Measurements from ENCODE around the gene PBX4. TPM values are rescaled to one million over a fixed set of nuclear protein-coding genes. Genes with fewer than 3 reads are reported as not detected.

PBX4 gene
- total RNA-seq, 1 experiment from 2014 or later = 11.6 TPM

DNA sequence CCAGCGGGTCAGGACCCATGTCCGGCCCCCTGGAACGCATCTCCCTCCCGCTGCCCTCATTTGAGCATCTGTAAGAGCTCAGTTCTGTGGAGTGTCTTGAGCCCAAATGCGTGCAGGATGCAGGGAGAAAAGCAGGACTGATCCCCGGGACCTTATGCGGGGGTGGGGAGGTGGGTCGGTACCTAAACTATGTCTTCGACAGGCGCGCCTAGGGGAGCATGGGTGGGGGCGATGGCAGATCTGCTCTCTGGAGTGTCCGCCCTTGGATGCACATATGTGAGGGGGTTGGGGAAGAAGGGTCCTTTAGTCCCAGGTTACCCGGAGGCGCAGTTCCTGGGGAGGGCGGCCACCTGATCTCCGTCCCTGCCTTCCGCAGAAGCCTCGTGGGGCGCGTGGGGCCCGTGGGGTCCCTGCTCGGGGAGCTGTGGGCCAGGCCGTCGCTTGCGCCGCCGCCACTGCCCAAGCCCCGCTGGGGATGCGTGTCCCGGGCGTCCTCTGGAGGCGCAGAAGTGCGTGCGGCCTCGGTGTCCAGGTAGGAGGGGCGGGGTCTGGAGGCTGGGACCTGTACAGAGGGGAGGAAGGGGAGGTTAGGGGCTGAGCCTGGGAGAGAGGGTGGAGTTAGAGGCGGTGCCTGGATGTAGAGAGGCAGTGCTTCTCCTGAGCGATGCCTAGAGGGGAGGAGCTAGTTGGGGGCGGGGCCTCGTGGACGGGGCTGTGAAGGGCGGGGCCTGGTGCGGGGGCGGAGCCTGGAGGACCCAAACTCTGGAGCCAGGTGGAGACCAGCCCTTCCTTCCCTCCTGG, 77.6 kb downstream of the PBX4 start (continued):
- TF ChIP-seq CTCF (IDR thresholded peaks at IDR 0.05 in 2 of 3, conservative IDR thresholded peaks at IDR 0.05 in 1 of 3; ENCODE audit: borderline replicate concordance in 1 of 3, insufficient read depth in 1 of 3, low read depth in 2 of 3, low read length in 2 of 3) (no peak; a peak in 1 of 6 replicates), ELF1 (IDR thresholded peaks at IDR 0.05; ENCODE audit: borderline replicate concordance, low read depth) (no peak), POLR2AphosphoS5 (IDR thresholded peaks at IDR 0.05; ENCODE audit: low read depth, low read length) (peak; percentile 50), JUND (IDR thresholded peaks at IDR 0.05) (no peak), EGR1 (IDR thresholded peaks at IDR 0.05; ENCODE audit: low read depth) (peak; percentile 69)

DNA sequence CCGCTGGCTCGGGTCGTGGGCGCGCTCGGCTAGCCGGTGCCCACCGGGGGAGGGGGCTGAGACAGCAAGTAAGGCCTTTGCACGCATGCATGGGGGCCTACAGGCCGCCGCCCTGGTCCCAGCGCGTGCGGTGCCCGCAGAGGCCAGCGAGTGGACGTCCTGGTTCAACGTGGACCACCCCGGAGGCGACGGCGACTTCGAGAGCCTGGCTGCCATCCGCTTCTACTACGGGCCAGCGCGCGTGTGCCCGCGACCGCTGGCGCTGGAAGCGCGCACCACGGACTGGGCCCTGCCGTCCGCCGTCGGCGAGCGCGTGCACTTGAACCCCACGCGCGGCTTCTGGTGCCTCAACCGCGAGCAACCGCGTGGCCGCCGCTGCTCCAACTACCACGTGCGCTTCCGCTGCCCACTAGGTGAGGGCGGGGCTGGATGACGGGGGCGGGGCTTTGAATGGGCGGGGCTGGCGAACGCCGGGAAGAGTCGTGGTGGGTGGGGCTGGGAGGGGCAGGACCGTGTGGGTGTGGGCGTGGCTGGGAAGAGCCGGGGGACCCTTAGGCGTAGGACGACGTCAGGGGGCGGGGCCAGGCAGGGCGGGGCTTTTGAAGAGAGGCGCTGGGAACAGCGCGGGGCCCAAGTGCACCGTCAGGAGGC, 78.3 kb downstream of the PBX4 start:
- Histone ChIP-seq H3K36me3 (ENCODE audit: control insufficient read depth in 1 of 2, insufficient read depth in 2 of 2, low read length in 2 of 2) (no peaks in the 10 kb centered on the region), H3K9ac (ENCODE audit: low read length) (peak overlapping the region; percentile 74), H3K9me3 (ENCODE audit: control insufficient read depth in 1 of 2, insufficient read depth in 1 of 2, low read depth in 1 of 2, low read length in 2 of 2) (no peaks in the 10 kb centered on the region), H3K4me2 (ENCODE audit: low read length) (peak overlapping the region; percentile 99), H3K27me3 (ENCODE audit: insufficient read depth, low read length) (no peaks in the 10 kb centered on the region), H4K20me1 (ENCODE audit: insufficient read depth) (no peaks in the 10 kb centered on the region), H3K4me3 (replicated peaks in 1 of 2; ENCODE audit: low read depth in 1 of 2, low read length in 2 of 2) (peak overlapping the region; percentile 53 to 64), H3K9me2 (ENCODE audit: insufficient read depth) (no peaks in the 10 kb centered on the region), H3K4me1 (ENCODE audit: control insufficient read depth in 1 of 2, insufficient read depth in 2 of 2, low read length in 2 of 2) (peaks cover 12 to 34% of the 10 kb centered on the region in 2 experiments), H3K27ac (ENCODE audit: low read depth, low read length) (no peak overlapping the region; the same call in 1 of the 2 replicates), H2AFZ (ENCODE audit: low read depth, low read length, poor library complexity, severe bottlenecking) (peak overlapping the region; percentile 65), H3K79me2 (ENCODE audit: insufficient read depth, low read length) (no peaks in the 10 kb centered on the region)
- POLR2A ChIA-PET = interaction anchor here (1.2 to 1.3 kb wide), 2 partner anchors 24 to 124 kb away, joined by 3 read pairs; partner anchors contain the start of gene ATP13A1
- peak; percentile 80 for DNase-seq (ENCODE audit: low read depth, low spot score)
- peak; percentile 67 for ATAC-seq
- intact Hi-C loops (cut with micrococcal nuclease) = loop anchor here (10.0 kb wide), 1 partner anchor 235 kb away; no protein-coding TSS in a partner anchor
- RAD21 ChIA-PET (ENCODE audit: low non-redundant PET in 1 of 2, low total read pairs in 2 of 2, uncharacterized antibody in 2 of 2, unreplicated experiment in 2 of 2) = no interaction called here
- CTCF ChIA-PET = interaction anchor here (0.6 to 2.8 kb wide), 2 partner anchors 14 to 195 kb away, joined by 3 to 52 read pairs; no protein-coding TSS in a partner anchor
- BruUV-seq (replicated peaks) = no TSS peak
- TF ChIP-seq, protein P1, sequence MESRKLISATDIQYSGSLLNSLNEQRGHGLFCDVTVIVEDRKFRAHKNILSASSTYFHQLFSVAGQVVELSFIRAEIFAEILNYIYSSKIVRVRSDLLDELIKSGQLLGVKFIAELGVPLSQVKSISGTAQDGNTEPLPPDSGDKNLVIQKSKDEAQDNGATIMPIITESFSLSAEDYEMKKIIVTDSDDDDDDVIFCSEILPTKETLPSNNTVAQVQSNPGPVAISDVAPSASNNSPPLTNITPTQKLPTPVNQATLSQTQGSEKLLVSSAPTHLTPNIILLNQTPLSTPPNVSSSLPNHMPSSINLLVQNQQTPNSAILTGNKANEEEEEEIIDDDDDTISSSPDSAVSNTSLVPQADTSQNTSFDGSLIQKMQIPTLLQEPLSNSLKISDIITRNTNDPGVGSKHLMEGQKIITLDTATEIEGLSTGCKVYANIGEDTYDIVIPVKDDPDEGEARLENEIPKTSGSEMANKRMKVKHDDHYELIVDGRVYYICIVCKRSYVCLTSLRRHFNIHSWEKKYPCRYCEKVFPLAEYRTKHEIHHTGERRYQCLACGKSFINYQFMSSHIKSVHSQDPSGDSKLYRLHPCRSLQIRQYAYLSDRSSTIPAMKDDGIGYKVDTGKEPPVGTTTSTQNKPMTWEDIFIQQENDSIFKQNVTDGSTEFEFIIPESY (IDR thresholded peaks at IDR 0.05; ENCODE audit: extremely low read depth, insufficient replicate concordance, low read length) = no peak
- TF ChIP-seq EGR1 (IDR thresholded peaks at IDR 0.05; ENCODE audit: low read depth) (no peak), ZNF274 (IDR thresholded peaks at IDR 0.05; ENCODE audit: low read depth, low read length) (no peak), TCF7L2 (IDR thresholded peaks at IDR 0.05; ENCODE audit: borderline replicate concordance, extremely low read depth, insufficient read depth, insufficient read length) (peak; percentile 45), SP1 (IDR thresholded peaks at IDR 0.05; ENCODE audit: low read depth) (no peak; the same call in 1 of the 2 replicates), POLR2AphosphoS5 (IDR thresholded peaks at IDR 0.05; ENCODE audit: low read depth, low read length) (no peak), YY1 (IDR thresholded peaks at IDR 0.05; ENCODE audit: extremely low read depth, insufficient replicate concordance, low read depth, low read length) (no peak), FOSL1 (IDR thresholded peaks at IDR 0.05; ENCODE audit: low read depth) (no peak), REST (IDR thresholded peaks at IDR 0.05; ENCODE audit: low read depth) (no peak)
- TF ChIP-seq, protein P2, sequence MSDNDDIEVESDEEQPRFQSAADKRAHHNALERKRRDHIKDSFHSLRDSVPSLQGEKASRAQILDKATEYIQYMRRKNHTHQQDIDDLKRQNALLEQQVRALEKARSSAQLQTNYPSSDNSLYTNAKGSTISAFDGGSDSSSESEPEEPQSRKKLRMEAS (IDR thresholded peaks at IDR 0.05) = peak; percentile 93
